Measurements from ENCODE around the gene ZNF397.

DNA sequence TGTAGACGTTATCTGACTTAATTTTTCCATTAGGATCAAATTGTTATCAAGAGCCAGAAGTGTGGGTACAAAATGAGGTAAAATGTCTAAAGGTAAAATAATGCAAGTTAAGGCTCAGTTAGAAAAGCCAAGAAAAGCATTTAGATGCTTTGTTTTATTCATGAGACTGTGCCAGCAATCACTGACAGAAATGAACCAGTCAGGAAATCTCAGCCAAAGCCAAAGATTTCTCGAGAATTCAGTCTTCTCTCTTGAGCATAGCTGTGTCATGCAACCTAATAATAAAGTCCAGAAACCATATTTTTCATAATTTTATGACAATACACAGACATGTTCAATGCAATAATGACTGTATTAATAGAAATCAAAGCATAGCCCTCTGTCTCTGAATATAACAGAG, 43.5 kb upstream of the ZNF397 start:
- TF ChIP-seq, protein P1, sequence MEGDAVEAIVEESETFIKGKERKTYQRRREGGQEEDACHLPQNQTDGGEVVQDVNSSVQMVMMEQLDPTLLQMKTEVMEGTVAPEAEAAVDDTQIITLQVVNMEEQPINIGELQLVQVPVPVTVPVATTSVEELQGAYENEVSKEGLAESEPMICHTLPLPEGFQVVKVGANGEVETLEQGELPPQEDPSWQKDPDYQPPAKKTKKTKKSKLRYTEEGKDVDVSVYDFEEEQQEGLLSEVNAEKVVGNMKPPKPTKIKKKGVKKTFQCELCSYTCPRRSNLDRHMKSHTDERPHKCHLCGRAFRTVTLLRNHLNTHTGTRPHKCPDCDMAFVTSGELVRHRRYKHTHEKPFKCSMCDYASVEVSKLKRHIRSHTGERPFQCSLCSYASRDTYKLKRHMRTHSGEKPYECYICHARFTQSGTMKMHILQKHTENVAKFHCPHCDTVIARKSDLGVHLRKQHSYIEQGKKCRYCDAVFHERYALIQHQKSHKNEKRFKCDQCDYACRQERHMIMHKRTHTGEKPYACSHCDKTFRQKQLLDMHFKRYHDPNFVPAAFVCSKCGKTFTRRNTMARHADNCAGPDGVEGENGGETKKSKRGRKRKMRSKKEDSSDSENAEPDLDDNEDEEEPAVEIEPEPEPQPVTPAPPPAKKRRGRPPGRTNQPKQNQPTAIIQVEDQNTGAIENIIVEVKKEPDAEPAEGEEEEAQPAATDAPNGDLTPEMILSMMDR (IDR thresholded peaks at IDR 0.05) = no peak
- TF ChIP-seq POLR2A (IDR thresholded peaks at IDR 0.05) (no peak), EP300 (IDR thresholded peaks at IDR 0.05) (no peak)
